ENCODE measurements around the gene GPLD1. TPM values are rescaled to one million over a fixed set of nuclear protein-coding genes. Genes with fewer than 3 reads are reported as not detected.

The GPLD1 gene
- total and polyA plus RNA-seq, 2 experiments from 2014 or later, result 3.8 to 11.1 TPM

DNA sequence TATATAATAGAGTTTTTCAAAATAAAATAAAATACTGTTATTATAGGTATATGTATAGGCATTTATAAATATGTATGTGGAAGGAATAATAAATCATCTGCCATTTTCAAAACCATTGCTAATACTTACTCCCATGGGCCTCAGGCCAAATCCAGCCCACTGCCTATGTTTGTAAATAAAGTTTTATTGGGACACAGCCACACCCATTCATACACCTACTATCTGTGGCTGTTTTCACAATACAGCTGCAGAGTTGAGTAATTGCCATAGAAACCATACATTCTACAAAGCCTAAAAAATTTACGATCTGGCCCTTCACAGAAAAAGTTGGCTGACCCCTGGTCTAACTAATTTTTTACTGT, 14.9 kb upstream of the GPLD1 start:
- Histone ChIP-seq H4K20me1 (replicated peaks; ENCODE audit: insufficient read depth) (no peaks in the 10 kb centered on the region), H3K36me3 (ENCODE audit: insufficient read depth) (no peaks in the 10 kb centered on the region), H3K4me3 (no peak overlapping the region), H2AFZ (no peak overlapping the region), H3K4me1 (ENCODE audit: insufficient read depth) (peaks cover 18% of the 10 kb centered on the region; the same call in 1 of the 2 replicates), H3F3A (replicated peaks; ENCODE audit: low read depth) (no peaks in the 10 kb centered on the region), H3K4me2 (no peak overlapping the region), H3K27ac (ENCODE audit: low read depth) (no peak overlapping the region), H3K27me3 (ENCODE audit: insufficient read depth) (no peaks in the 10 kb centered on the region), H3K79me2 (replicated peaks; ENCODE audit: insufficient read depth) (no peaks in the 10 kb centered on the region), H3K9me2 (ENCODE audit: insufficient read depth) (no peaks in the 10 kb centered on the region)
- Mint-ChIP-seq H3K4me1 (peaks cover 25% of the 10 kb centered on the region), H3K9me3 (peaks cover 12% of the 10 kb centered on the region; the same call in 2 of the 3 replicates), H3K36me3 (ENCODE audit: low read depth) (peaks cover 16% of the 10 kb centered on the region; the same call in 2 of the 3 replicates), H3K4me3 (no peak overlapping the region), H3K27me3 (ENCODE audit: insufficient read depth, low read depth, poor library complexity) (peaks cover 7% of the 10 kb centered on the region), H3K27ac (no peak overlapping the region)
- ATAC-seq, result no peak
- TF ChIP-seq EZH2 (IDR thresholded peaks at IDR 0.05; ENCODE audit: low read depth, unreplicated experiment), result no peak
- no peak for TF ChIP-seq EZH2phosphoT487 (IDR thresholded peaks at IDR 0.05; ENCODE audit: unreplicated experiment)
- no peak for TF ChIP-seq POLR2AphosphoS5 (IDR thresholded peaks at IDR 0.05; ENCODE audit: low read depth)
- no peak for DNase-seq (ENCODE audit: low spot score)

GRCh38 chr6:24501914-24502313, 12.5 kb upstream of the GPLD1 start:
- no peak overlapping the region for H3K27ac Mint-ChIP-seq
- no peaks in the 10 kb centered on the region for H3K36me3 ChIP-seq (ENCODE audit: insufficient read depth)
- TF ChIP-seq ZNF462 (CRISPR knock-in tag; IDR thresholded peaks at IDR 0.05) (no peak), NANOG (IDR thresholded peaks at IDR 0.05; ENCODE audit: borderline replicate concordance) (no peak), EZH2 (IDR thresholded peaks at IDR 0.05; ENCODE audit: low read depth, unreplicated experiment) (no peak), EZH2phosphoT487 (IDR thresholded peaks at IDR 0.05; ENCODE audit: unreplicated experiment) (no peak), POLR2AphosphoS5 (IDR thresholded peaks at IDR 0.05; ENCODE audit: low read depth) (no peak), REST (IDR thresholded peaks at IDR 0.05; ENCODE audit: unreplicated experiment) (no peak), CTCF (conservative IDR thresholded peaks at IDR 0.05; ENCODE audit: low read depth in 2 of 2) (no peak)
- TF ChIP-seq, protein P1, sequence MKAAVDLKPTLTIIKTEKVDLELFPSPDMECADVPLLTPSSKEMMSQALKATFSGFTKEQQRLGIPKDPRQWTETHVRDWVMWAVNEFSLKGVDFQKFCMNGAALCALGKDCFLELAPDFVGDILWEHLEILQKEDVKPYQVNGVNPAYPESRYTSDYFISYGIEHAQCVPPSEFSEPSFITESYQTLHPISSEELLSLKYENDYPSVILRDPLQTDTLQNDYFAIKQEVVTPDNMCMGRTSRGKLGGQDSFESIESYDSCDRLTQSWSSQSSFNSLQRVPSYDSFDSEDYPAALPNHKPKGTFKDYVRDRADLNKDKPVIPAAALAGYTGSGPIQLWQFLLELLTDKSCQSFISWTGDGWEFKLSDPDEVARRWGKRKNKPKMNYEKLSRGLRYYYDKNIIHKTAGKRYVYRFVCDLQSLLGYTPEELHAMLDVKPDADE (IDR thresholded peaks at IDR 0.05), result no peak

More at GRCh38 chr6:24501914-24502313, 12.5 kb upstream of the GPLD1 start:
- H3K4me1 Mint-ChIP-seq, result peaks cover 19% of the 10 kb centered on the region
- peaks cover 12% of the 10 kb centered on the region for H3K27me3 Mint-ChIP-seq (ENCODE audit: insufficient read depth, low read depth, poor library complexity)
- Histone ChIP-seq H3K27ac (ENCODE audit: low read depth) (no peak overlapping the region), H3K79me2 (replicated peaks; ENCODE audit: insufficient read depth) (no peaks in the 10 kb centered on the region), H3K27me3 (ENCODE audit: insufficient read depth) (0 out of 2 replicates have a peak, but pooled peaks cover under 1% of the 10 kb centered on the region), H3K4me3 (no peak overlapping the region), H4K20me1 (replicated peaks; ENCODE audit: insufficient read depth) (no peaks in the 10 kb centered on the region), H2AFZ (no peak overlapping the region), H3K9me2 (ENCODE audit: insufficient read depth) (no peaks in the 10 kb centered on the region), H3F3A (replicated peaks; ENCODE audit: low read depth) (no peaks in the 10 kb centered on the region), H3K4me1 (ENCODE audit: insufficient read depth) (peaks cover 15% of the 10 kb centered on the region; the same call in 1 of the 2 replicates), H3K4me2 (peak overlapping the region; percentile 47; the same call in 1 of the 2 replicates)
- peaks cover 6% of the 10 kb centered on the region for H3K9me3 Mint-ChIP-seq
- peaks cover 9% of the 10 kb centered on the region for H3K36me3 Mint-ChIP-seq (ENCODE audit: low read depth)
- no peak for DNase-seq (ENCODE audit: low spot score)
- ATAC-seq, result no peak
- H3K4me3 Mint-ChIP-seq, result no peak overlapping the region; the same call in 2 of the 3 replicates

Data from GM23338 (cell line).